Calu3 (cell line): ENCODE measurements around the gene NAALAD2. TPM values are rescaled to one million over a fixed set of nuclear protein-coding genes. Genes with fewer than 3 reads are reported as not detected.

Experiments used
- BruUV-seq: library from RNA; stranded (reverse); fragments of 400-500 nt; replicated peaks from 2 replicates; lab custom pipeline; 2021; lab: Mats Ljungman, UMichigan
- CTCF ChIA-PET: fragments of 300-600 bp; sonication (Branson Sonifier 250); formaldehyde crosslinking; loops from one replicate; lab custom pipeline; 2022; ENCODE audit warnings: antibody characterized with exemption; lab: Charles Lee
- DNase-seq: peaks from one replicate; pipeline ENCODE4 v3.0.0; 2022
- H3K27ac Mint-ChIP-seq: one replicate; pipeline ENCODE4 v1.8.0; 2022; ENCODE audit warnings: mixed read lengths; ENCODE audit not compliant: unreplicated experiment
- H3K27me3 Mint-ChIP-seq: one replicate; pipeline ENCODE4 v1.8.0; 2022; ENCODE audit warnings: mixed read lengths; ENCODE audit not compliant: unreplicated experiment
- H3K36me3 Mint-ChIP-seq: one replicate; pipeline ENCODE4 v1.8.0; 2022; ENCODE audit warnings: mild to moderate bottlenecking, moderate library complexity, mixed read lengths; ENCODE audit not compliant: insufficient read depth, unreplicated experiment
- H3K4me1 Mint-ChIP-seq: one replicate; pipeline ENCODE4 v1.8.0; 2022; ENCODE audit warnings: mild to moderate bottlenecking, low read depth, mixed read lengths; ENCODE audit not compliant: unreplicated experiment
- H3K4me3 Mint-ChIP-seq: one replicate; pipeline ENCODE4 v1.8.0; 2022; ENCODE audit warnings: mild to moderate bottlenecking, low read depth, moderate library complexity, mixed read lengths; ENCODE audit not compliant: unreplicated experiment
- H3K9me3 Mint-ChIP-seq: one replicate; pipeline ENCODE4 v1.8.0; 2022; ENCODE audit warnings: low read depth, mixed read lengths; ENCODE audit not compliant: unreplicated experiment
- CTCF ChIP-seq: fragments of 200-600 bp; IDR thresholded peaks from one replicate; pipeline ENCODE4 v1.8.0; 2022; ENCODE audit warnings: antibody characterized with exemption; ENCODE audit not compliant: unreplicated experiment
- intact Hi-C: fragments of 100-400 bp; cut with micrococcal nuclease; formaldehyde crosslinking; loops from one replicate; pipeline ENCODE4 v1.10.0; 2022; ENCODE audit not compliant: unreplicated experiment
- total RNA-seq: library from RNA; stranded (reverse); gene quantifications from 2 replicates; pipeline ENCODE4 v1.2.3, GENCODE V29; 2022

NAALAD2 gene
- total RNA-seq, 1 experiment from 2014 or later = 0.38 TPM

- H3K27me3 Mint-ChIP-seq = no peaks in the 10 kb centered on the region
- no peaks in the 10 kb centered on the region for H3K9me3 Mint-ChIP-seq
- TF ChIP-seq CTCF = no peak
- no peak for DNase-seq
- H3K4me1 Mint-ChIP-seq = no peaks in the 10 kb centered on the region
- H3K4me3 Mint-ChIP-seq = no peak overlapping the region
- no peak overlapping the region for H3K27ac Mint-ChIP-seq
- CTCF ChIA-PET = no interaction called here
- intact Hi-C loops = no loop called here
- H3K36me3 Mint-ChIP-seq = no peaks in the 10 kb centered on the region
- BruUV-seq = no TSS peak
These were observed 34.1 kb downstream of the NAALAD2 start for GRCh38 chr11:90168571-90168970.

- BruUV-seq = no TSS peak
- Mint-ChIP-seq H3K27ac (no peak overlapping the region), H3K36me3 (no peaks in the 10 kb centered on the region), H3K4me1 (no peaks in the 10 kb centered on the region), H3K27me3 (no peaks in the 10 kb centered on the region), H3K4me3 (no peak overlapping the region), H3K9me3 (no peaks in the 10 kb centered on the region)
- CTCF ChIA-PET = no interaction called here
- intact Hi-C loops = no loop called here
- DNase-seq = no peak
- TF ChIP-seq CTCF = no peak
These were observed 36.9 kb downstream of the NAALAD2 start for GRCh38 chr11:90171359-90171758.

- Mint-ChIP-seq H3K4me1 (no peaks in the 10 kb centered on the region), H3K4me3 (no peak overlapping the region), H3K27ac (no peak overlapping the region), H3K27me3 (no peaks in the 10 kb centered on the region), H3K36me3 (no peaks in the 10 kb centered on the region), H3K9me3 (no peaks in the 10 kb centered on the region)
- intact Hi-C loops = no loop called here
- BruUV-seq = no TSS peak
- DNase-seq = no peak
- no peak for TF ChIP-seq CTCF
- CTCF ChIA-PET = no interaction called here
These were observed 41.6 kb downstream of the NAALAD2 start for GRCh38 chr11:90176069-90176468.

GRCh38 chr11:90178751-90179150 is 44.3 kb downstream of the NAALAD2 start:
- intact Hi-C loops = no loop called here
- DNase-seq = peak; percentile 3
- Mint-ChIP-seq H3K27ac (no peak overlapping the region), H3K4me3 (no peak overlapping the region), H3K9me3 (no peaks in the 10 kb centered on the region), H3K27me3 (no peaks in the 10 kb centered on the region), H3K36me3 (no peaks in the 10 kb centered on the region), H3K4me1 (no peaks in the 10 kb centered on the region)
- no peak for TF ChIP-seq CTCF
- CTCF ChIA-PET = no interaction called here
- no TSS peak for BruUV-seq

GRCh38 chr11:90179923-90180322 is 45.5 kb downstream of the NAALAD2 start:
- intact Hi-C loops = no loop called here
- no peaks in the 10 kb centered on the region for H3K27me3 Mint-ChIP-seq
- no peak for DNase-seq
- no peak overlapping the region for H3K4me3 Mint-ChIP-seq
- TF ChIP-seq CTCF = no peak
- no peaks in the 10 kb centered on the region for H3K9me3 Mint-ChIP-seq
- no peak overlapping the region for H3K27ac Mint-ChIP-seq
- H3K4me1 Mint-ChIP-seq = no peaks in the 10 kb centered on the region
- H3K36me3 Mint-ChIP-seq = no peaks in the 10 kb centered on the region
- CTCF ChIA-PET = no interaction called here
- BruUV-seq = no TSS peak
